ENCODE data around the gene ATG16L2.

ATG16L2 gene

GRCh38 chr11:72802822-72803221 is 11.4 kb upstream of the ATG16L2 start (continued):
- TF ChIP-seq REST (tag by site-specific recombination; IDR thresholded peaks at IDR 0.05) (0 out of 2 replicates have a peak, but pooled peaks have one; percentile 19), ZBTB11 (tag by site-specific recombination; conservative IDR thresholded peaks at IDR 0.05; ENCODE audit: low read depth) (peak; percentile 52), BCL6B (tag by site-specific recombination; IDR thresholded peaks at IDR 0.05) (no peak), ZNF140 (tag by site-specific recombination; IDR thresholded peaks at IDR 0.05) (peak; percentile 44; the same call in 1 of the 2 replicates), SETDB1 (IDR thresholded peaks at IDR 0.05; ENCODE audit: insufficient read length, low read length) (no peak), ZNF121 (tag by site-specific recombination; IDR thresholded peaks at IDR 0.05) (no peak), ZNF211 (tag by site-specific recombination; IDR thresholded peaks at IDR 0.05; ENCODE audit: low read depth) (no peak), ZNF155 (tag by site-specific recombination; IDR thresholded peaks at IDR 0.05) (no peak), KLF16 (tag by site-specific recombination; IDR thresholded peaks at IDR 0.05) (no peak), ZNF571 (tag by site-specific recombination; IDR thresholded peaks at IDR 0.05) (no peak), ZNF416 (tag by site-specific recombination; IDR thresholded peaks at IDR 0.05) (no peak), ZNF518A (tag by site-specific recombination; conservative IDR thresholded peaks at IDR 0.05; ENCODE audit: low read depth) (peak; percentile 73), PRDM1 (tag by site-specific recombination; IDR thresholded peaks at IDR 0.05) (no peak), ZNF394 (tag by site-specific recombination; IDR thresholded peaks at IDR 0.05; ENCODE audit: borderline replicate concordance) (peak; percentile 75; the same call in 1 of the 2 replicates), ZNF549 (tag by site-specific recombination; IDR thresholded peaks at IDR 0.05) (no peak), ZNF548 (tag by site-specific recombination; IDR thresholded peaks at IDR 0.05) (no peak), ZNF521 (tag by site-specific recombination; IDR thresholded peaks at IDR 0.05) (no peak), ZFP41 (tag by site-specific recombination; IDR thresholded peaks at IDR 0.05; ENCODE audit: borderline replicate concordance) (no peak), ZNF623 (tag by site-specific recombination; IDR thresholded peaks at IDR 0.05) (peak; percentile 40; the same call in 1 of the 2 replicates), ZBTB7A (tag by site-specific recombination; IDR thresholded peaks at IDR 0.05; ENCODE audit: low read depth) (no peak), KLF17 (tag by site-specific recombination; IDR thresholded peaks at IDR 0.05) (no peak), ZNF175 (tag by site-specific recombination; IDR thresholded peaks at IDR 0.05) (no peak), ZNF514 (tag by site-specific recombination; IDR thresholded peaks at IDR 0.05) (no peak), YY2 (tag by site-specific recombination; IDR thresholded peaks at IDR 0.05) (no peak), ZBTB8A (tag by site-specific recombination; IDR thresholded peaks at IDR 0.05) (peak; percentile 32; the same call in 1 of the 2 replicates), ZBTB20 (tag by site-specific recombination; IDR thresholded peaks at IDR 0.05) (no peak), ZNF426 (tag by site-specific recombination; IDR thresholded peaks at IDR 0.05) (peak; percentile 56)

Data from HEK293 (cell line).